Right ventricle myocardium inferior (tissue), 1 donor: ENCODE measurements around the gene MT2A. TPM values are rescaled to one million over a fixed set of nuclear protein-coding genes. Genes with fewer than 3 reads are reported as not detected.
A peak's percentile ranks its signal among the peaks of the same experiment; 100 is the strongest.

ENCODE experiments used
- ATAC-seq: fragments of 200-7000 bp; cut with Tn5 transposase; one replicate; pipeline ENCODE4 v1.9.1; 2020; ENCODE audit warnings: mild to moderate bottlenecking, moderate library complexity
- DNase-seq: peaks from one replicate; pipeline ENCODE4 v3.0.0; 2021; ENCODE audit errors: missing footprints
- intact Hi-C: fragments of 100-400 bp; cut with DNase I; formaldehyde crosslinking; loops from one replicate; pipeline ENCODE4 v1.11.0; 2022
- total RNA-seq: library from RNA; stranded (reverse); fragmentation: NEBNext Ultra II Directional; extraction: Animal tissue kit (Norgen Biotek cat#: 25700); gene quantifications from one replicate; pipeline ENCODE4 v1.2.1, GENCODE V29; 2021
- donor health status: DM: no; HTN: yes; CAD: no; lungs with severe emphysema.

MT2A gene
- total RNA-seq, 1 donor from 2014 or later, result 95.2 TPM

GRCh38 chr16:56631197-56631596 is 22.8 kb downstream of the MT2A start:
- ATAC-seq (no peak), DNase-seq (peak; percentile 34)
- intact Hi-C loops, result no loop called here

DNA sequence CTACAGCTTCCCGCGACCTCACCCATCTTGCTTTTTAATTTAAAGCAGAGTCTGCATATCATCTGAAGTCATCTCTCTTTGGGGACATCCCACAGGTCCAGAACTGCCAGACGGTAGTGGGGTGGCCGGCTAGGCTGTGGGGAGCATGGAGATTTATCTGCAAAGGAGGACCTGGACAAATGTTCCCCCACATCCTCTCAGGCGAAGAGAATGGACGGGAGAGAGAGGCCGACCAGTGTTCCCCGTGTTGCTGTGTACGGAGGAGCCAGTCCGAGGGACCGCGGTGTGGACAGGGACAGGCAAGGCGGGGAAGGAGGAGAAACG is 23.4 kb downstream of the MT2A start:
- intact Hi-C loops, result loop anchor here (2.0 kb wide), 1 partner anchor 25 kb away; no protein-coding TSS in a partner anchor
- no peak for ATAC-seq
- DNase-seq, result no peak

- ATAC-seq (peak; percentile 90), DNase-seq (peak; percentile 86)
- intact Hi-C loops, result loop anchor here (2.0 kb wide), 1 partner anchor 26 kb away; no protein-coding TSS in a partner anchor
These were observed 23.9 kb downstream of the MT2A start, which contains the start of gene MT1M for GRCh38 chr16:56632156-56632847. MT1M (plus strand) TSS chr16:56632659; CDS start chr16:56632732, 73 bp downstream.

DNA sequence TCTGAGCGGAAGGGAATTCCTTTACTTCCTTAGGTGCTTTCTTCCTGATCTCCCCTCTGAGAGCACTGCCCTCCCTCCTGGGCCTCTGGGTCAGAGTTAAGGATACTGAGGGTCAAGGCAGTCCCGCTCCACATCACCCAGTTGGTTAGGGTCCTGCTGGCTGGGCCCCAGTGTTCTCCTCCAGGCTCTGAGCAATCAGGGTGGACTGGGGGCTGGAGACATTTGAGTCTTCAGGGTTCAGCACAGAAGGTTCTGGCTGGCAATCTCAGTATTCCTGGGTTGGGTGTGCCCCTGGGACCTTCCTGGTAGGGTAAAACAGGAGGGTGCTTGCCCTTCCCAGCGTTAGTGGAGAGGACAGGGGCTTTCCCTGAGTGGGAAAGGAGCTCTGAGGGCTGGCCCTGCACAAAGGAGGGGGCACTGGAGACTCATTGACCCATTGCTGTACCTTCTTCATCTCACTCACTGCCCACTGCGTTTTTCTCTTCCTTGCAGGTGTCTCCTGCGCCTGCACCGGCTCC is 24.5 kb downstream of the MT2A start:
- intact Hi-C loops, result loop anchor here (2.0 kb wide), 1 partner anchor 26 kb away; no protein-coding TSS in a partner anchor
- ATAC-seq, result no peak

GRCh38 chr16:56633535-56633934 is 25.2 kb downstream of the MT2A start:
- intact Hi-C loops, result loop anchor here (2.0 kb wide), 1 partner anchor 27 kb away; no protein-coding TSS in a partner anchor
- ATAC-seq (no peak), DNase-seq (peak; percentile 45)

More for the DNA sequence above, 24.5 kb downstream of the MT2A start:
- peak; percentile 45 for DNase-seq

- ATAC-seq (no peak), DNase-seq (peak; percentile 33)
- intact Hi-C loops, result loop anchor here (5.0 kb wide), 1 partner anchor 47 kb away; the partner anchor contains the start of gene MT1X
These were observed 26.5 kb downstream of the MT2A start for GRCh38 chr16:56634715-56635440.

- DNase-seq (peak; percentile 44), ATAC-seq (no peak)
- intact Hi-C loops, result loop anchor here (5.0 kb wide), 1 partner anchor 47 kb away; the partner anchor contains the start of gene MT1X
These were observed 27.1 kb downstream of the MT2A start for GRCh38 chr16:56635441-56635967.

DNA sequence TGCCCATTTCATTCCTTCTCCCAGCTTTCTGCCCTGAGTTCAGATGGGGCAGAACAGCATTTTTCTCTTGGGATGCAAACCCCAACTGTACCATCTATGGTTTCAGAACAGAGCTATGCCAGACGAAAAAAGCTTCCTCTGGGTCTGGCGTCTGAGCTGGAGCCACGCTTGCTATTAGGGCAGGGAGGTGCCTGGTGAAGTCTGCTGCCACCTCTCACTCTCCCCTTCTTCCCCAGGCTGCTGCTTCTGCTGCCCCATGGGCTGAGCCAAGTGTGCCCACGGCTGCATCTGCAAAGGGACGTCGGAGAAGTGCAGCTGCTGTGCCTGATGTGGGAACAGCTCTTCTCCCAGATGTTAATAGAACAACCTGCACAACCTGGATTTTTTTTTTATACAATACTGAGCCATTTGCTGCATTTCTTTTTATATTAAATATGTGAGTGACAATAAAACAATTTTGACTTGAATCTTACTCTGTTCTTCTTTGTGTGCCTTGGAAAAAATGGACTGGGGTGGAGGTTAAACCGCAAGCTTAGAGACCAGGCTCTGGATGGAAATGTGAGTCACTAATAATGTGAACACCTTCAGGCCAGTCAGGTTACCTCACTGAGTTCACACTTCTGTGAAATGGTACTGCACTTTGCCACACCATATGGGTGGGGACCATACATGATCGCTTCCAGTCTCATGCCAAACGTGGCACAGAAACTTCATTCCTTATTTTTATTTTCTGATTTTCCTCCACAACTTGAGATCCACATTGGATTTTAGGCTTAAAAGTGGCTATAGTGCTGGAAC is 28.4 kb downstream of the MT2A start:
- intact Hi-C loops, result loop anchor here (5.0 kb wide), 1 partner anchor 45 kb away; the partner anchor contains the start of gene MT1X
- peak; percentile 4 for DNase-seq

GRCh38 chr16:56637814-56638750 is 29.7 kb downstream of the MT2A start, which contains the start of gene MT1A:
MT1A (plus strand) TSS chr16:56638666; CDS start chr16:56638739, 73 bp downstream.
- peak; percentile 89 for DNase-seq
- ATAC-seq, result peak; percentile 94
- intact Hi-C loops, result loop anchor here (5.0 kb wide), 1 partner anchor 44 kb away; the partner anchor contains the start of gene MT1X

More for the DNA sequence above, 28.4 kb downstream of the MT2A start:
- ATAC-seq, result no peak

- DNase-seq, result peak; percentile 14
- intact Hi-C loops, result loop anchor here (5.0 kb wide), 1 partner anchor 43 kb away; the partner anchor contains the start of gene MT1X
- no peak for ATAC-seq
These were observed 30.7 kb downstream of the MT2A start for GRCh38 chr16:56639045-56639444.

GRCh38 chr16:56640076-56640475 is 31.7 kb downstream of the MT2A start:
- intact Hi-C loops, result no loop called here
- ATAC-seq, result no peak
- DNase-seq, result no peak

GRCh38 chr16:56641166-56641565 is 32.8 kb downstream of the MT2A start:
- ATAC-seq (no peak), DNase-seq (peak; percentile 6)
- intact Hi-C loops, result no loop called here

GRCh38 chr16:56643080-56643778 is 34.8 kb downstream of the MT2A start:
- ATAC-seq (peak; percentile 90), DNase-seq (peak; percentile 80)
- intact Hi-C loops, result no loop called here

- intact Hi-C loops, result no loop called here
- no peak for DNase-seq
- ATAC-seq, result no peak
These were observed 35.4 kb downstream of the MT2A start for GRCh38 chr16:56643833-56644232.

DNA sequence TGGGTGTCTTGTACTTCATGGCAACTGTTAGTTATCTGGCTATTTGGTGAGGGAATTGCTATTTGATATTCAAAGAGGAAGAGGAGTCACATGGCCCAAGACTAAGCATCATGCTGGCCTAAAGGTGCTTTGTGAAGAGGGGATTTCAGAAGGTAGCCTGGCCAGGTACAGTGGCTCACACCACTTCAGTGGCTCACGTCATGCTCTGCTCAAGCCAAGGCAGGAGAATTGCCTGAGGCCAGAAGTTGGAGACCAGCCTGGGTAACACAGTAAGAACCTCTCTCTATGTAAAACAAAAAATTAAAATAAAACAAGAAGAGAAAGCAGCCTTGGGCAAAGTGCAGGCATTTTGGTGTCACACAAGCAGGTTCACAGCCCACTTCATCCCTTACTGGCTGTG is 36.9 kb downstream of the MT2A start:
- DNase-seq (peak; percentile 4), ATAC-seq (no peak)
- intact Hi-C loops, result no loop called here

DNA sequence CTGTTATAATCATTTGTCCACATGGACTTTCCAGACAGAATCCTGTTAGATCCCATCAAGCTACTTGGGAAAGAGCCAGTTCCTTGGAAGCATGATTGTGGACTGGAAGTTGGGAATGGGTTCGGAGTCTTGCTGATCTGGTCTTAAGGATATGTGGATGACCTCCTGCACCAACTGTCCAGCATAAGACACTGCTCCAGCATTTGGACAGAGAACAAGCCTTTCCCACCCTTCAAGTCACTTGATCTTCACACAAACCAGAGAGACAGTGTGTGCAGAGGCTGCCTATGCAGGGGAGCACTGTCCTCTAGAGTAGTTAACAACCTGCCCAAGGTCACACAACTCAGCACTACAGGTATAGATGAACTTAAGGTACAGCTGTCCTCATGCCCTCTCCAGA is 37.5 kb downstream of the MT2A start:
- intact Hi-C loops, result no loop called here
- no peak for DNase-seq
- no peak for ATAC-seq
